Activated CD8-positive, alpha-beta memory T cell treated with anti-CD3 and anti-CD28 coated beads for 4 hours (primary cell): Measurements from ENCODE around the gene SLC28A1.
A peak's percentile ranks its signal among the peaks of the same experiment; 100 is the strongest.
"Not testable (repeated sequence)": the region's sequence is repeated elsewhere in the genome, so short reads cannot be mapped to it uniquely, and the experiment has no call there.

Experiments
- DNase-seq, 2 donors: peaks; one replicate each; pipeline ENCODE4 v3.0.0-alpha.2; 2020; ENCODE audit warnings: low read depth in 2 of 2

Gene SLC28A1

GRCh38 chr15:84969257-84969656 is 84.8 kb downstream of the SLC28A1 start:
- DNase-seq: no peak

GRCh38 chr15:84970843-84971242 is 86.4 kb downstream of the SLC28A1 start:
- no peak for DNase-seq

- no peak for DNase-seq
Observed at GRCh38 chr15:84973492-84974460, 89.3 kb downstream of the SLC28A1 start.

GRCh38 chr15:84975871-84976351 is 91.4 kb downstream of the SLC28A1 start:
- no peak for DNase-seq

- no peak for DNase-seq
Observed at GRCh38 chr15:84976746-84977345, 92.4 kb downstream of the SLC28A1 start.

GRCh38 chr15:84979651-84980050 is 95.2 kb downstream of the SLC28A1 start:
- no peak for DNase-seq

GRCh38 chr15:84980196-84981053 is 96.0 kb downstream of the SLC28A1 start:
- DNase-seq: peak; percentile 74 to 76

- DNase-seq: peak; percentile 92
Observed at GRCh38 chr15:84981054-84981710, 96.7 kb downstream of the SLC28A1 start.

- DNase-seq: peak in 1 of 2 donors; percentile 13
Observed at GRCh38 chr15:84981711-84982300, 97.3 kb downstream of the SLC28A1 start, which contains the start of gene PDE8A. Gene PDE8A, plus strand, starts transcription at chr15:84981856. Its CDS starts 307 bp downstream, at chr15:84982163.

- DNase-seq: peak; percentile 13
Observed at GRCh38 chr15:84982301-84982920, 97.9 kb downstream of the SLC28A1 start.

GRCh38 chr15:84983294-84983693 is 98.8 kb downstream of the SLC28A1 start:
- no peak for DNase-seq

GRCh38 chr15:84983711-84984110 is 99.2 kb downstream of the SLC28A1 start:
- no peak for DNase-seq

GRCh38 chr15:84985158-84985557 is 100.7 kb downstream of the SLC28A1 start:
- no peak for DNase-seq

GRCh38 chr15:84987351-84987750 is 102.9 kb downstream of the SLC28A1 start:
- not testable (repeated sequence) for DNase-seq

GRCh38 chr15:84987949-84988624 is 103.6 kb downstream of the SLC28A1 start:
- no peak for DNase-seq

GRCh38 chr15:84988909-84989644 is 104.6 kb downstream of the SLC28A1 start:
- DNase-seq: no peak

- no peak for DNase-seq
Observed at GRCh38 chr15:84990507-84990906, 106.0 kb downstream of the SLC28A1 start.

GRCh38 chr15:84991014-84991712 is 106.7 kb downstream of the SLC28A1 start:
- DNase-seq: no peak
